Astrocyte of the spinal cord (primary cell): ENCODE results near the gene WDR3.

Experiments
- DNase-seq: peaks from one replicate; pipeline ENCODE4 v3.0.0; 2011; ENCODE audit warnings: low read depth, low spot score
- H3K4me3 ChIP-seq: 2 replicates; pipeline ENCODE4 v1.5.1; 2011; ENCODE audit warnings: low read depth, mild to moderate bottlenecking, low read length, moderate library complexity
- in situ Hi-C: cut with HindIII; loops from 2 replicates; pipeline ENCODE4 v1.10.0; 2017; ENCODE audit warnings: low sequenced_read_pairs
- TF ChIP-seq, protein P1 (sequence below): IDR thresholded peaks from 2 replicates; pipeline ENCODE4 v1.5.1; 2012; ENCODE audit warnings: low read depth, mild to moderate bottlenecking, low read length, inconsistent platforms

WDR3 gene

DNA sequence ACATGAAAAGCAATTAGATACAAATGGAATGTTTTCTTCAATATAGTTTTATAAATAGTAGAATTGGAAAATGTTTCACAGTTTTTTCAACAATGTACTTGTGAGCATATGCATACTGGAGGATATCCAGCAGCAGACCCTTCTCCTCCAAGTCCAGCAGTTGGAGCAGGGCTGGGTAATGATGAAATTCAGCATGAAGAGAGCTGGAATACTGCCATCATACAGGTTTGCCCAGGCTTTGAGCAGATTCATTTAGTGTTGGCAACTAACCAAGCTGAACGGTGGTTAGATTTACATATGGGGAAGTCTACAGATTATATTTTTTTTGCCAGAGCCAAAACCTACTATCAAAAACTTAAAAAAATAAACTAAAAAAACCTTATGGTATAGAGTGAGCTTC lies 38.3 kb downstream of the WDR3 start:
- H3K4me3 ChIP-seq, result no peak overlapping the region
- TF ChIP-seq, protein P1, sequence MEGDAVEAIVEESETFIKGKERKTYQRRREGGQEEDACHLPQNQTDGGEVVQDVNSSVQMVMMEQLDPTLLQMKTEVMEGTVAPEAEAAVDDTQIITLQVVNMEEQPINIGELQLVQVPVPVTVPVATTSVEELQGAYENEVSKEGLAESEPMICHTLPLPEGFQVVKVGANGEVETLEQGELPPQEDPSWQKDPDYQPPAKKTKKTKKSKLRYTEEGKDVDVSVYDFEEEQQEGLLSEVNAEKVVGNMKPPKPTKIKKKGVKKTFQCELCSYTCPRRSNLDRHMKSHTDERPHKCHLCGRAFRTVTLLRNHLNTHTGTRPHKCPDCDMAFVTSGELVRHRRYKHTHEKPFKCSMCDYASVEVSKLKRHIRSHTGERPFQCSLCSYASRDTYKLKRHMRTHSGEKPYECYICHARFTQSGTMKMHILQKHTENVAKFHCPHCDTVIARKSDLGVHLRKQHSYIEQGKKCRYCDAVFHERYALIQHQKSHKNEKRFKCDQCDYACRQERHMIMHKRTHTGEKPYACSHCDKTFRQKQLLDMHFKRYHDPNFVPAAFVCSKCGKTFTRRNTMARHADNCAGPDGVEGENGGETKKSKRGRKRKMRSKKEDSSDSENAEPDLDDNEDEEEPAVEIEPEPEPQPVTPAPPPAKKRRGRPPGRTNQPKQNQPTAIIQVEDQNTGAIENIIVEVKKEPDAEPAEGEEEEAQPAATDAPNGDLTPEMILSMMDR, result no peak
- in situ Hi-C loops, result no loop called here
- no peak for DNase-seq

DNA sequence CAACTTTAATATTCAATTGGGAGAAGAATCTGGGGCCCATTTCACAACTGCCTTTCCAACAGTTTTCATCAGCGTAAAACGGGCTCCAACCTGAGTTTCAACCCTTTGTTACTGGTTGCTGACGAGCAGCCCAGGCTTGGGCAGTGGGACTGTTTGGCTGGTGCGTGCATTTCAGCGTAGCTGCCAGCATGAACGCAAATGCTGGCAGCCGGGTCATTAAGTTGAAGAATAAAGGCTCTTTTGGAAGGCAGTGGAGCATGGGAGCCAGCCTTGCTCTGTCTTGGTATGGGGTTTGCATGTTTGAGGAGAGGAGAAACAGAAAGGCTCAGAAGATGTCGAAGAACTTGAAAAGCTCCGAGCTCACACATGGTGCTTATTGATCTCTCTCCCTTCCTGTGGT lies 40.7 kb downstream of the WDR3 start:
- no peak overlapping the region for H3K4me3 ChIP-seq
- TF ChIP-seq, protein P1, result no peak
- in situ Hi-C loops, result no loop called here
- DNase-seq, result no peak

DNA sequence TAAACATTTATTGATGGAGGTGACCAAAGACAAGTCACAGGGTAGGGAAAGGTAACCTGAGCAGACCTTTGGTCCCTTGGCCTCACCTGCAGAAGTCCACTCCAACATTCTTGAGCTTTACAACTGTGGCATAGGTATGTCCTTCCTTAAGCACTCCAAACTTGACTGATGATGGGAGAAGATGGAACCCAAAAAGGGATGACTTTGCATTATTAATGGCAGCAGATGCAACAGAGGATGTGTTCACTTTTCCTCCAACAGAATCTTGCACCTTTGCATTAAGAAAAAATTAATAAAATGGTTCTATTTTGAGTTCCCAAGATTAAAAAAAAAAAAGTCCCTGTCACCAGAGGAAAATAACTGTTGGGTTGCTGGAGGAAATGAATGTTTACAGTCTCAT lies 42.2 kb downstream of the WDR3 start:
- H3K4me3 ChIP-seq, result no peak overlapping the region
- in situ Hi-C loops, result no loop called here
- no peak for DNase-seq
- TF ChIP-seq, protein P1, result no peak

DNA sequence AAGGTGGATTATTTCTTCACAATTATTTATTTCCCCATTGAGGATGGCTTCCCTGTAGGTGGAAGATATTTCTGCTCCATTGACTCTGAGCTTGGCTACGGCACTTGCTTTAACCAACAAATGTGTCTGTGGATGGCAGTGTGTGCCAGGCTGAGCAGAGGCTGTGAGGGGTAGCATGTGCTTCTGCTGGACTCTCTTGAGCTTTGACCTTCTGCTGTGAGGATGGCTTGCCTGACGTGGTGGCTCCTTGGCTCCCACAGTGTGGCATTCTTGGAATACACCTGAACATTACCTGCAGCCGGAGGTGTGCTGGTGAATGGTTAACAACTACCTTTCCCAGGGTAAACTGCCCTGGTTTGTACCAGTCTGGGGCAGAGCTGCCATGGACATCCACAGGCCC lies 46.8 kb downstream of the WDR3 start:
- DNase-seq, result no peak

DNA sequence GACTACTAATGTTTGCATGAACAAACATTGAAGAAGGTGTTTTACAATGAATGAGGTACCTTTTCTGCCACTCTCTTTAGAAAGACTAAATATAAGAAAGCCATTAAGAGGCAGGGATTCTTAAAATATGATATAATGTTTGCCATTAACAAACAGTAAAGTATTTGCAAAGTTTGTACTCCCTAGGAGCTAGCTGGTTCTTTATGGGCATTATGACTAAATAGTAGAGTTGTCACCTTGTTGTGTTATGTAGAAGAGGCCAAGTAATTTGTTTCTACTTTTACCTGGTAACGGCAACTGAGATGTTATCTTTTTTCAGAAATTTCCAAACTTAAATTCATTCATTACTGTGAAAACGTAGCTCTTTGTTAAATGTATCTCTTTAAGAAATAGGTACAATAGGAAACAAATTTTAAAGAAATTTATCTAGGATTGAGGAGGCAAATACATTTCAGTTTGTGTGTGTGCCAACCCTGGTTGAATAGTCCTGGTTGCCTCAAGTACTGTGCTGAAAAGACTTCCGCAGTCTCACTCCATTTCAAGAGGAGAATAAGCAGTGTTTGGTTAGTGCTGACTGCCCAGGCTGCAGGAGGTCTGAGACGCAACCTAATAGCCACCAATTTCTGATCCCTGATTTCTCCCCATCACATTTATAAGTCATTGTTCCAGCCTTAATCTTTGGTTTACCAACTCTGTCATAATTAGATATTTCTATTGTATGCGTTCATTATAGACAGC lies 52.1 kb downstream of the WDR3 start:
- DNase-seq, result no peak
- TF ChIP-seq, protein P1, result no peak
- in situ Hi-C loops, result no loop called here

More for the DNA sequence above, 46.8 kb downstream of the WDR3 start:
- in situ Hi-C loops, result no loop called here
- no peak overlapping the region for H3K4me3 ChIP-seq
- TF ChIP-seq, protein P1, result no peak

DNA sequence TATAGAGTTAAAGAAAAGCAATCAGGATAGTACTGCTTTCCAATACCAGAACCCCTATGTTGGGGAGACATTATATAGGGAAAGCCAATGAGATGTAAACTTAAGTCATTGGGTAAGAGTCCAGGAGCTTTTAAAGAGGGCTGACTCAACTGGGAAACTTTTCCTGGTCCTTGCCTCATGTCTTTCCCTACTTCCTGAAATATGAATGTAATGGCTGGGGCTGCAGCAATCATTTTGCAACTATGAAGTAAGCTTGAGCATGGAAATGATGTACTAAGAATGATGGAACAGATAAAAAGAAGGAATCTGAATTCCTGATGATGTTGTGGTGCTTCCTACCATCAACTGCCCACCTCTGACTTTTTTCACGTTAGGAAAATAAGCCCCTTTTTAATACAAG lies 55.7 kb downstream of the WDR3 start:
- TF ChIP-seq, protein P1, result no peak
- DNase-seq, result no peak
- H3K4me3 ChIP-seq, result no peak overlapping the region
- in situ Hi-C loops, result no loop called here

More for the DNA sequence above, 52.1 kb downstream of the WDR3 start:
- H3K4me3 ChIP-seq, result no peak overlapping the region
